ENCODE results near the gene PLEKHG4B.

The PLEKHG4B gene

DNA sequence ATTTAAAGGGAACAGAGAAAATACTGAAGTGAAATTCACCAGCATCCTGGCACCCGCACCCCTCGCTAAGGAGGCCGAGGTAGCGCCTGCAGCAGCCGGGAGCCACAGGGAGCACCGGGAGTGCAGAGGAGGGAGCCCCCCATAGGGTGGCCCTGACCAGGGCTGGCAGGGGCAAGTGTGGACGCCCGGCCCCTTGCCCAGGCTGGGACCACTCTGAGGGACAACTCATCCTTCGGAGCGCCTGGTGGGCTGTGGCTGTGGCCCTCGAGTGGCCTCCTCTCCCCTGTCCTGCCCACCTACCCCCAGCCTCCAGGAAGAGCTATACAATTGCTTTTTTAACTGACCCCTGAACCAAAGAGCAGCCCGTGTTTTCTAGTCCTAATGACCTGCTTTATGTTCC lies 47.0 kb downstream of the PLEKHG4B start:
- Histone ChIP-seq H2AFZ (ENCODE audit: low read depth) (no peak overlapping the region), H3K9ac (no peak overlapping the region), H3K4me1 (ENCODE audit: low read depth, poor library complexity, severe bottlenecking) (no peaks in the 10 kb centered on the region), H3K4me2 (no peak overlapping the region), H3K27me3 (ENCODE audit: insufficient read depth, low read depth) (no peaks in the 10 kb centered on the region), H3K36me3 (ENCODE audit: insufficient read depth) (no peaks in the 10 kb centered on the region), H3K27ac (no peak overlapping the region), H3K79me2 (ENCODE audit: insufficient read depth, low read depth) (peaks cover 21% of the 10 kb centered on the region), H4K20me1 (ENCODE audit: insufficient read depth) (no peaks in the 10 kb centered on the region), H3K4me3 (IDR thresholded peaks at IDR 0.05; ENCODE audit: insufficient read depth, low read depth, low read length) (no peak overlapping the region)
- TF ChIP-seq CTCF (conservative IDR thresholded peaks at IDR 0.05; ENCODE audit: low read depth, low read length): no peak

- no peak overlapping the region for H3K9ac ChIP-seq
- TF ChIP-seq CTCF (conservative IDR thresholded peaks at IDR 0.05; ENCODE audit: low read depth, low read length): no peak
- no peak overlapping the region for H2AFZ ChIP-seq (ENCODE audit: low read depth)
- H3K4me2 ChIP-seq: no peak overlapping the region
- no peaks in the 10 kb centered on the region for H3K4me1 ChIP-seq (ENCODE audit: low read depth, poor library complexity, severe bottlenecking)
- no peak overlapping the region for H3K27ac ChIP-seq
- no peaks in the 10 kb centered on the region for H3K36me3 ChIP-seq (ENCODE audit: insufficient read depth)
- H3K4me3 ChIP-seq (IDR thresholded peaks at IDR 0.05; ENCODE audit: insufficient read depth, low read depth, low read length): no peak overlapping the region
- H4K20me1 ChIP-seq (ENCODE audit: insufficient read depth): no peaks in the 10 kb centered on the region
- peaks cover 12% of the 10 kb centered on the region for H3K79me2 ChIP-seq (ENCODE audit: insufficient read depth, low read depth)
- no peaks in the 10 kb centered on the region for H3K27me3 ChIP-seq (ENCODE audit: insufficient read depth, low read depth)
Measured at GRCh38 chr5:139579-140442, 47.8 kb downstream of the PLEKHG4B start.

GRCh38 chr5:140443-140829 lies 48.5 kb downstream of the PLEKHG4B start:
- no peaks in the 10 kb centered on the region for H3K4me1 ChIP-seq (ENCODE audit: low read depth, poor library complexity, severe bottlenecking)
- H4K20me1 ChIP-seq (ENCODE audit: insufficient read depth): no peaks in the 10 kb centered on the region
- no peak for TF ChIP-seq CTCF (conservative IDR thresholded peaks at IDR 0.05; ENCODE audit: low read depth, low read length)
- no peak overlapping the region for H3K4me3 ChIP-seq (IDR thresholded peaks at IDR 0.05; ENCODE audit: insufficient read depth, low read depth, low read length)
- H3K27me3 ChIP-seq (ENCODE audit: insufficient read depth, low read depth): no peaks in the 10 kb centered on the region
- H2AFZ ChIP-seq (ENCODE audit: low read depth): no peak overlapping the region
- no peaks in the 10 kb centered on the region for H3K36me3 ChIP-seq (ENCODE audit: insufficient read depth)
- peaks cover 12% of the 10 kb centered on the region for H3K79me2 ChIP-seq (ENCODE audit: insufficient read depth, low read depth)
- no peak overlapping the region for H3K27ac ChIP-seq
- no peak overlapping the region for H3K4me2 ChIP-seq
- no peak overlapping the region for H3K9ac ChIP-seq

DNA sequence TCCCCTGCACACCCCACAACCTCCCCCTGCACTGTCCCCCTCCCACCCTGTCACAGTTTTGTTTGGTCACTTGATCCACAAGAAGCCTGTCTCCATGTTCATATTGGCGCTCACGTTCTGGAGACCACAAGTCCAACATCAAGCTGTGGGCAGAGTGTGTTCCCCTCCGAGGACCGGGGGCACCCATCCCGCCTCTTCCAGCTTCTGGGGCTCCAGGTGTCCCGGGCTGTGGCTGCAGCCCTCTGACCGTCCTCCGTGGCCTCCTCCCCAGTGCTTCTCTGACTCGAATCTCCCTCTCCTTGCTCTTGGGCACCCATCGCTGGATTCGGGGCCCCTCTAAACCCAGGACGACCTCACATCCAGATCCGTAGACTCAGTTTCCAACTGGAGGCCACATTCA lies 49.2 kb downstream of the PLEKHG4B start:
- no peak overlapping the region for H3K4me3 ChIP-seq (IDR thresholded peaks at IDR 0.05; ENCODE audit: insufficient read depth, low read depth, low read length)
- no peak overlapping the region for H3K27ac ChIP-seq
- no peaks in the 10 kb centered on the region for H4K20me1 ChIP-seq (ENCODE audit: insufficient read depth)
- H3K27me3 ChIP-seq (ENCODE audit: insufficient read depth, low read depth): no peaks in the 10 kb centered on the region
- H3K9ac ChIP-seq: no peak overlapping the region
- no peaks in the 10 kb centered on the region for H3K36me3 ChIP-seq (ENCODE audit: insufficient read depth)
- no peak overlapping the region for H3K4me2 ChIP-seq
- TF ChIP-seq CTCF (conservative IDR thresholded peaks at IDR 0.05; ENCODE audit: low read depth, low read length): no peak
- peaks cover 8% of the 10 kb centered on the region for H3K79me2 ChIP-seq (ENCODE audit: insufficient read depth, low read depth)
- no peak overlapping the region for H2AFZ ChIP-seq (ENCODE audit: low read depth)
- H3K4me1 ChIP-seq (ENCODE audit: low read depth, poor library complexity, severe bottlenecking): no peaks in the 10 kb centered on the region

Measured in KMS-11 (cell line).